ENCODE measurements around the gene TRAM2.

Gene TRAM2, protein sequence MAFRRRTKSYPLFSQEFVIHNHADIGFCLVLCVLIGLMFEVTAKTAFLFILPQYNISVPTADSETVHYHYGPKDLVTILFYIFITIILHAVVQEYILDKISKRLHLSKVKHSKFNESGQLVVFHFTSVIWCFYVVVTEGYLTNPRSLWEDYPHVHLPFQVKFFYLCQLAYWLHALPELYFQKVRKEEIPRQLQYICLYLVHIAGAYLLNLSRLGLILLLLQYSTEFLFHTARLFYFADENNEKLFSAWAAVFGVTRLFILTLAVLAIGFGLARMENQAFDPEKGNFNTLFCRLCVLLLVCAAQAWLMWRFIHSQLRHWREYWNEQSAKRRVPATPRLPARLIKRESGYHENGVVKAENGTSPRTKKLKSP

DNA sequence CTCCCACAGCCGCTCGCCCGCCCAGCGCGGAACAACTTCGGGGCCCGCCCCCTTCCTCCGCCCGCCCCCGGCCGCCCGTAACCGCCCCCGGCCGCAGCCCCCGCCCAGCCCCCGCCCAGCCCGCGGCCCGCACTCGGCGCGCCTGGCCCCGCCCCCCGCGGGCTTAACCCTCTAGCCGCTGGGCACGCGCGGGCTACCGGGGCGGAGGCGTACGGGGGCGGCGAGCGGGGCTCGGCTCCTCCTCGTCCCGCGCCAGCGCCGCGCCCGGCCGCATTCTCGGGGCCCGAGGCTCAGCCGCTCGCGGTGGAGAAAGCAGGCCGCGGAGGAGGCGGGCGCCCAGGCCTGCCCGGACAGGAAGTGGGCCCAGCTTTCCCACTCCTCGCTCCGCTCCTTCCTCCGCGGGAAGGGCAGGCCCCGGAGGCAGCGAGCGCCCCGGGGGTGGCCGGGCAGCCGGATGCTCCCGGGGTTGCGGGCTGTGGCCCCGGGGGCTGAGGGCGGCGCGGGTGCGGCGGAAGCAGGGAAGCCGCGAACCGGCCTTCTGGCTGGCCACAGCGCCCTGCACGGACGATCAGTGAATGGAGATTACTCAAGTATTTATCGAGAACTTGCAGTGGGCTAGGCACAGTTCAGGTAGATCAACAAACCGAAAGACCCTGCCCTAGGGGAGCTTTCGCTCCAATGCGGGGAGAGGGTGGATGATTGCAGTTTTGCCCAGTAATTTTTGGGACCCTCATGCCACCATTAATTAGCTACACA, at the start of gene TRAM2:
TRAM2 (minus strand) TSS at position 39 of the 756 bp plus-strand sequence. CDS start 145 bp downstream, outside the sequence.
- peak; percentile 88 for ATAC-seq
- peak within 1 kb of the TSS; percentile 90 for H3K4me3 Mint-ChIP-seq
- H3K27ac Mint-ChIP-seq = peak within 1 kb of the TSS; percentile 73
- H3K4me1 Mint-ChIP-seq = peaks cover 47% of the 10 kb centered on the region
- H3K9me3 Mint-ChIP-seq = no peaks in the 10 kb centered on the region
- H3K27me3 Mint-ChIP-seq = no peaks in the 10 kb centered on the region
- H3K36me3 Mint-ChIP-seq = peaks cover 13% of the 10 kb centered on the region

DNA sequence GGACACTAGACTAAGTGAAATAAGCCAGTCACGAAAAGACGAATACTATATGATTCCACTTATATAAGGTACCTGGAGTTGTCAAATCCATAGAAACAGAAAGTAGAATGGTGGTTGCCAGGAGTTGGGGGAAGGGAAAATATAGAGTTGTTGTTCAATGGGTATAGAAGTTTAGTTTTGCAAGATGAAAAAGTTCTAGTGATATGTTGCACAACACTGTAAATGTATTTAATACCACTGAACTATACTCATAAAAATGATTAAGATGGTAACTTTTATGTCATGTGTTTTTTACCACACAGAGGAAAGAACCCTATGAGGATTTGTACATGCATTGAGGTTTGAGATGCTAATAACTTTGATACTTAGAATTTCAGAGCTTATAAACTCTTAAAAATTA, 46.0 kb upstream of the TRAM2 start:
- Mint-ChIP-seq H3K4me1 (no peaks in the 10 kb centered on the region), H3K36me3 (no peaks in the 10 kb centered on the region), H3K27ac (no peak overlapping the region), H3K27me3 (no peaks in the 10 kb centered on the region), H3K4me3 (no peak overlapping the region), H3K9me3 (no peaks in the 10 kb centered on the region)
- no peak for ATAC-seq

DNA sequence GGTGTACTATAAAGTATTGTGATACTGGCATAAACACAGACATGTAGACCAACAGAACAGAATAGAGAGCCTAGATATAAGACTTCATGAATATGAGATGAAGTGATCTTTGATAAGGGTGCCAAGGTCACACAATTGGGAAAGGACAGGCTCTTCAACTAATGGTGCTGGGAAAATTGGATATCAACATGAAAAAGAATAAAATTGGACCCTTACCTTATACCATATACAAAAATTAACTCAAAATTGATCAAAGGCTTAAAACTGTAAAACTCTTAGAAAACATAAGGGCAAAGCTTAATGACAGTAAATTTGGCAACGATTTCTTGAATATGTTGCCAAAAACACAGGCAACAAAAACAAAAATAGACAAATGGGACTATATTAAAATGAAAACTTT, 44.8 kb upstream of the TRAM2 start:
- H3K36me3 Mint-ChIP-seq = no peaks in the 10 kb centered on the region
- H3K27me3 Mint-ChIP-seq = no peaks in the 10 kb centered on the region
- no peaks in the 10 kb centered on the region for H3K4me1 Mint-ChIP-seq
- no peaks in the 10 kb centered on the region for H3K9me3 Mint-ChIP-seq
- no peak overlapping the region for H3K4me3 Mint-ChIP-seq
- ATAC-seq = no peak
- H3K27ac Mint-ChIP-seq = no peak overlapping the region

DNA sequence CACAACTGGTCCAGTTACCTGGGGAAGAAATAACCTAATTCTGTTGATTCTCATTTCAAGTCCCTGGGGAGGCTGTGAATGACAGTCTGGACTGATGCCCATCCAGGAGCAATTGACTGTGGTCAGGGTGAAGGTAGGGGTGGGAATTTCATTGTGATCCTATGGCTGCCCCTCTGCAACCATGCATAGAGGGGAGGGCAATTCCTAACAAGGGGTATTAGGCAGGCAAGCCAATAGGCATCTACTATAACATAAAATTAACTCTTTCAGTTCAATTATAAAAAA, 44.0 kb upstream of the TRAM2 start:
- Mint-ChIP-seq H3K27ac (no peak overlapping the region), H3K27me3 (no peaks in the 10 kb centered on the region), H3K4me3 (no peak overlapping the region), H3K9me3 (no peaks in the 10 kb centered on the region), H3K4me1 (no peaks in the 10 kb centered on the region), H3K36me3 (no peaks in the 10 kb centered on the region)
- ATAC-seq = no peak

DNA sequence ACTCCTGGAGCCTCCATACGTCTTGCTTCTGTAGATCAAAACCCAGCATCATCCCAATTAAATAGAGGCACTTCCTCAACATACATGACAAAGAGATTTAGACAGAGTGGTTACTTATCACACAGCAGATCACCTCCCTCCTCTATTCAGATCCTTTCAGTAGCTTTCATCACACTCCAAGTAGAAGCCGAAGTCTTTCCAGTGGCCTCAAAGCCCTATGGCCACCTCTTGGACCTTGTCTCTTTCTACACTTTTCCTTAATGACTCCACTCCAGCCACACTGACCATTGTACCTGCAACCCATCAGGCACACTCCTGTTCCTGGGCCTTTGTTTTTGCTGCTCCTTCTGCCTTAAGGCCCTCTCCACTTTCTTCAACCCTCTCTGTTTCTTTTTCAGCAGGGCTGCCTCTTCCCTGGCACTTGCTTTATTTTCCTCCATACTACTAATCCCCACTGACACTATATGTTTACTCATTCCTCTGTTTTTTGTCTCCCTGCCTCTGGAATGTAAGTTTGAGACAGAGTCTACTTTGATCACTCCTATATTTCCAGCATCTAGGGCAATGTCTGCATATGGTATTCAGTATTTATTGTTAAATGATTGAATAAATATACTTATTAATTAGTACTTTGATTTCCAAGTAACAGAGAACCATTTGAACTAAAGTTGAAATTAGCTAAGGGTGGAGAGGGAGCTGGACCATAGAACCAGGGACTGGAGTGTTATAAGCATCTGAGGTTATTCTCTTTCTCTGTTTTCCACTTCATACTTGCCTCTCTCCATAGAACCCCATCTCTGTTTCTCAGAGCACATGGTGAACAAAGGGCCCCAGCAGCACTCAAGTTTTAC, 43.4 kb upstream of the TRAM2 start:
- Mint-ChIP-seq H3K4me3 (no peak overlapping the region), H3K4me1 (no peaks in the 10 kb centered on the region), H3K27ac (no peak overlapping the region), H3K36me3 (no peaks in the 10 kb centered on the region), H3K9me3 (no peaks in the 10 kb centered on the region), H3K27me3 (no peaks in the 10 kb centered on the region)
- ATAC-seq = no peak

DNA sequence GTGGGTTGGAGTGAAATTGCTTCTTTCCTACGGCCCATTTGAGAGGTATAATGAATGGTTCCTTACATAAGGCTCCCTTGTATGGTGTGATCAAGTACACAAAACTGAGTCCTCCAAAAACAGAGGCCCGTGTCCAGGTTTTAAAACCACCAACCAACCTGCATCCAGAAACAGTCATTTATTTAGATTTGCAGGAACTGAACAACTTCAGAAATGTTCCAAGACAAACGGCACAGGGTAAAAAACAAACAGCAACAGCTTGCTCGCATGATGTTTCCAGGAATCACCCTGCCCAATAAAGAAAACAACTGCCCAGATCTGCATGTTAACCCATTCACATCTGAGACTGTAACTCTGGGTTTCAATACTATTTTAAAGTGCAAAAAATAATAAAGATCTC, 40.2 kb upstream of the TRAM2 start:
- no peaks in the 10 kb centered on the region for H3K9me3 Mint-ChIP-seq
- no peak overlapping the region for H3K4me3 Mint-ChIP-seq
- no peaks in the 10 kb centered on the region for H3K36me3 Mint-ChIP-seq
- no peak overlapping the region for H3K27ac Mint-ChIP-seq
- no peak for ATAC-seq
- H3K4me1 Mint-ChIP-seq = no peaks in the 10 kb centered on the region
- no peaks in the 10 kb centered on the region for H3K27me3 Mint-ChIP-seq

DNA sequence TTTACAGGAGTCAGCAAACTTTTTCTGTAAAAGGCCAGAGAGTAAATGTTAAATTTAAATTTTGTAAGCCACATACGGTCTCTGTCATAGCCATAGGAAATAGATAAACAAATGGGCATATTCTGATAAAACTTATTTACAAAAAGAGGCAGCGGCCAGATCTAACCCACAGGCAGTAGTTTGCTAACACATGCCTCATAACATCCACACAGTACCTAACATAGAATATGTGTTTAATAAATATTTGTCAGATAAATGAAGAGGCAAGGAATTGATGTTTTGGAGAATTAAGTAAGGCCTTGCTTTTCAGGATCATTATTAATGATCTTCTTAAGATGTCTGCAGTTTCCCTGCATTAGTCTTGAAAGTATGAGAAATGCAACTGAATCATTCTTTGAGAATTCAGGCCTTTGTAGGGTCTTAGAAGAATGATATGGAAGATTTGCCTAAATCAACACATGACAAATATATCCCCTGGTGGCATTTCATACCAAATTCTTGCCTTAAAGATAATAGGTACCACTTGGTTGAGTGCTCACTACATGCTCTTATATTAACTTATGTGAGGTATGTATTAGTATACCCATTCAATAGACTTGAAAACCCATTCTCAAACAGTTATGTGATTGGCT, 39.3 kb upstream of the TRAM2 start:
- ATAC-seq = no peak
- H3K36me3 Mint-ChIP-seq = no peaks in the 10 kb centered on the region

DNA sequence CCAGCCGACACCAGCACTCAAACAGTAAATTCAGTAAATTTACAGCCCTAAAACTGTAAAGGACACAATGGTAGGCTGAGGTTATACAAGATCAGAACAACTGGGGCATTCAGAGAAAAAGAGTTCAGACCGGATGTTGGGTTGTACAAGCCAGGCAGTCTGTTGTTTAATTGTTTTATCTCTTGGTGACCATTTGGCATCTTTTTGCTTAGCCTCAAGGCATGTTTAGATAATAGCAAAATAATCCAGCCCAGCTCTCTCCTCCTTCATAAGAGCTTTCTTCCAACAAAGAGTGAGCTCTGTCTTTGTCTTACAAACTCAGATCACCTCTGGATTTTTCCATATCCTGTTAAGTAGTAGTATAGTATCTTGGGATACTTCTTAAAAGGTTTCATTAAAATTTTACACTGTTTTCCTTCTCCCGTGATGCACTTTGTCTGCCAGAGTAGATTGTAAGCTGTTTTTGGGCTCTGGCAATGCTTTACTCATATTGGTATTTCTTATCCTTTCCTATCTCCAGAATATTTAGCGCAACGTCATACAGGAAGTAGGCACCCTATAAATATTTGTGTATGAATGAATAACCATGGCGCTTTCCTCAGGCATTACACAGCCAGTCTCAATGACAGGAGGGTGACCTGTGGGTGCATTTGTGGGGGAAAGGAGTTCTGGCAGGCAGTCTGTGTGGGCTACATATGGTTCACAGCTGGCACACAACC, 35.6 kb upstream of the TRAM2 start:
- no peaks in the 10 kb centered on the region for H3K4me1 Mint-ChIP-seq
- H3K27me3 Mint-ChIP-seq = no peaks in the 10 kb centered on the region
- H3K27ac Mint-ChIP-seq = no peak overlapping the region
- H3K4me3 Mint-ChIP-seq = no peak overlapping the region
- peaks cover 8% of the 10 kb centered on the region for H3K36me3 Mint-ChIP-seq
- no peak for ATAC-seq
- peaks cover 4% of the 10 kb centered on the region for H3K9me3 Mint-ChIP-seq

More for the DNA sequence above, 39.3 kb upstream of the TRAM2 start:
- H3K4me3 Mint-ChIP-seq = no peak overlapping the region
- no peaks in the 10 kb centered on the region for H3K27me3 Mint-ChIP-seq
- no peaks in the 10 kb centered on the region for H3K4me1 Mint-ChIP-seq
- H3K27ac Mint-ChIP-seq = no peak overlapping the region
- H3K9me3 Mint-ChIP-seq = no peaks in the 10 kb centered on the region

DNA sequence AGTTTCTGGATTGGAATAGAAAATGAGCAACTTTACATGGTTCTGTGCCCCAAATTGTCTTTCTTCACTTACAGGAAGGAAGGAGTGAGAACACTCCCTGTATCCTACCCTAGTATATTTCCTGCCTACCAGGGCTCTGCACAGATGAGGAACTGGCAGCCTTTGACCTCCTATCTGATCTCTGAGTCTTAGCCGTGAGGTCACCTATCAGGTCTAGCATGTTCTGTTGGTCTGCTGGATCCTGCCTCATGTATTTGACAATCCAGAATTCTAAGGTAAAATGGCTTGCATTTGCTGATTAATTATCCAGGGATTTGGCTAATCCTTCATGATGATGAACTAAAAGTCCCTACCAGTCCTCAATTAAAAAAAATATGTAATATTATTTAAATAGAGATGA, 35.0 kb upstream of the TRAM2 start:
- Mint-ChIP-seq H3K27me3 (no peaks in the 10 kb centered on the region), H3K4me3 (no peak overlapping the region), H3K9me3 (peaks cover 4% of the 10 kb centered on the region), H3K4me1 (no peaks in the 10 kb centered on the region), H3K36me3 (peaks cover 8% of the 10 kb centered on the region), H3K27ac (no peak overlapping the region)
- ATAC-seq = no peak

DNA sequence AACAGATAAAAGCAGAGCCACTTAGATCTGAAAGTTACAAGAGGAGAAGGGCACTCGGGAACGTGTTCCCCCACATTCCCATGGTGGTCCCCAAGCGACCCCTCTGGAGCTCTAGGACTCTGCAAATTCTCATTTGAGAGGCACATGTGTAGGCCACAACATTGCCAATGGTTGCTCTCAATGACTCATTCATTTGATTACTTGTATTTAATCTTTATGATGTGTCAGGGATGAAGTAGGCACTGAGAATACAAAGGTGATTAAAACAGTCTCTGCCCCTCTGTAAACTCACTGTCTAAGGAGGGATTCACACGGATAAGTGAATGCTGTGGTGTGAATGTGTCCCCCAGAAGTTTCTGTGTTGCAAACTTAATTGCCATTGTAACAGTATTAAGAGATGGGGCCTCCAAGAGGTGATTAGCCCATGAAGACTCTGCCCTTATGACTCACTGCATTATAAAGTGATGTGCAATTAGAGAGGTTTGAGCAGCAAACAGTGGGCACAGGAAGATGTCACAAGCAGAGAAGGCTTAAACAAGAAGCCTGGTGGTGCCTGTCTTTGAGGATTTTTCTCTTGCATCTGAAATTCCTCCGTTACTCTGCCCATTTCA, 34.0 kb upstream of the TRAM2 start:
- peaks cover 4% of the 10 kb centered on the region for H3K9me3 Mint-ChIP-seq
- H3K4me3 Mint-ChIP-seq = no peak overlapping the region

DNA sequence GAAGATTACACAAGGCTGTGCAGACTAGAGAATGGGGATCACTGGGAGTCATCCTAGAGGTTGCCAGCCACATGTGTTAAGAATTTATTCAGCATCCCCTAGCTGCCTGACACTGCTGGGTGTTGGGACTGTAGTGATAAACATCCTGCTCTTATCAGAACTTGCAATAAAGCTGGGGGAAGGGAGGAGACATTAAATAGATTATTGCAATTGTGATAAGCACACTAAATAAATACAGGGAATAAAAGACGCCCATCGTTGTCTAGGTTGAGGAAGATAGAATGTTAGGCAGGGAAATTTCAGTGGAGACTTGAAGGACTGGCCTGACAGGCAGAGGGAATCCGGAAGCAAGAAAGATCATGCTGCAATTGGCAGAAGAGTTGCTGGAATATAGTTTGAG, 33.2 kb upstream of the TRAM2 start:
- no peak overlapping the region for H3K4me3 Mint-ChIP-seq

More for the DNA sequence above, 34.0 kb upstream of the TRAM2 start:
- H3K27ac Mint-ChIP-seq = no peak overlapping the region
- no peak for ATAC-seq
- no peaks in the 10 kb centered on the region for H3K27me3 Mint-ChIP-seq
- peaks cover 8% of the 10 kb centered on the region for H3K36me3 Mint-ChIP-seq
- no peaks in the 10 kb centered on the region for H3K4me1 Mint-ChIP-seq

DNA sequence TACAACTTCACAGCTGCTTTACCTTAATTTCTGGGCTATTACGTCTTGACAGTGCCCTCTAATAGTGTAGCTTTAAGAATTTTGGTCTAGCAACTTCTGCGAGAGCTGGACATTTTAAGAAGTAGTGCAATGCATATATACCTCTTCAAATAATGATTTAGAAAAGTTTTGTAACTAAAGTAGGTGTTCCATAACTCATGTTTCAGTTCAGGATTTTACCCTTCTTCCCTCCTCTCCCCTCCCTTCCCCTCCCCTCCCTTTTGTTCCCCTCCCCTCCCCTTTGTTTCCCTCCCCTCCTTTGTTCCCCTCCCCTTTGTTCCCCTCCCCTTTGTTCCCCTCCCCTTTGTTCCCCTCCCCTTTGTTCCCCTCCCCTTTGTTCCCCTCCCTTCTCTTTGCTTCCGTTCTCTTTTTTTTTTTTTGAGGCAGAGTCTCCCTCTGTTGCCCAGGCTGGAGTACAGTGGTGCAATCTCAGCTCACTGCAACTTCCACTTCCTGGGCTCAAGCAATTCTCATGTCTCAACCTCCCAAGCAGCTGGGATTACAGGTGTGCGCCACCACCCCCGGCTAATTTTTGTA, 28.8 kb upstream of the TRAM2 start:
- H3K27me3 Mint-ChIP-seq = peaks cover 8% of the 10 kb centered on the region
- peaks cover 4% of the 10 kb centered on the region for H3K9me3 Mint-ChIP-seq
- no peak overlapping the region for H3K4me3 Mint-ChIP-seq
- H3K36me3 Mint-ChIP-seq = peaks cover 8% of the 10 kb centered on the region
- H3K27ac Mint-ChIP-seq = no peak overlapping the region
- ATAC-seq = no peak
- no peaks in the 10 kb centered on the region for H3K4me1 Mint-ChIP-seq

More for the DNA sequence above, 33.2 kb upstream of the TRAM2 start:
- Mint-ChIP-seq H3K4me1 (no peaks in the 10 kb centered on the region), H3K9me3 (peaks cover 4% of the 10 kb centered on the region), H3K27me3 (no peaks in the 10 kb centered on the region), H3K27ac (no peak overlapping the region), H3K36me3 (peaks cover 8% of the 10 kb centered on the region)
- ATAC-seq = no peak

DNA sequence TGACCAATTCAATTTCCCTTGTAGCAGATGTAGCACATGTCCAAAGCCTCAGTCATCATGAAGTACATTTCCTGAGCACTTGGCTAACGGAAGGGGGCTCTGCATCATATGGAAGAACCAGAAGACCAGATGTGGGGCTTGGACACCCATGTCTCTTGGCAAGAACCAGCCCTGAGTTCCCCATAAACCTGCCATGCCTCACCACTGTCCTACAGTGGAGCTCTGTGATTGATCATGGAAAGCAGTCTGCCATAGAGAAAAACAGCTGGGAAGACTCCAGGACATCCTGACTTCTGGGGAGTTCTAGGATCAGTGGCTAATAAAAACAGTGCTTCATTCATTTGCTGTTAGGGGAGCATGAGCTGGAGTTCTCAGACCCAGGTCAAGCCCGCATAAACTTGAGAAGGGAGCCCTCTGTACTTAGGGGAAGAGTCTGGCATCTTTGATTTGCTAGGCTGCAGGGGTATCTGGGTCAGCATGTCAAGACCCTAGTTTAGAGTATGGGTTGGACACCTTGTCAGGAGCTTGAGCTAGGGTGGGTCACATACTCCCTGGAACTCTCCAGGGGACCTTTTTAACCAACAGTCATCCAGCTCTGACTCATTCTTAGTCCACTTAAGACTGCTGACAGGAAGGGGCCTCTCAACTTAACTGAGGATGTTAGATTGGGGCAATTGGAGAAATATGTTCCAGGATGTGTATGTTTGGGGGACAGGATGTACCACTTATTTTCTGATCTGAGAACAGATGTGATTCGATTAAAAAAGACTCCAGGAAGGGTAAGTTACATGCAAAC, 26.3 kb upstream of the TRAM2 start:
- Mint-ChIP-seq H3K4me1 (peaks cover 4% of the 10 kb centered on the region), H3K36me3 (no peaks in the 10 kb centered on the region), H3K27ac (no peak overlapping the region), H3K9me3 (no peaks in the 10 kb centered on the region), H3K27me3 (peaks cover 8% of the 10 kb centered on the region), H3K4me3 (no peak overlapping the region)
- ATAC-seq = peak; percentile 24

Measured in stimulated activated memory B cell treated with anti-CD40 and anti-IgM and Interleukin-4, amounts not matched to agents 10 μg/mL and 1 μg/mL and 100 μg/mL, for 72 hours (primary cell).